Tongue (tissue), 2 donors: ENCODE data around the gene ADCK2. TPM values are rescaled to one million over a fixed set of nuclear protein-coding genes. Genes with fewer than 3 reads are reported as not detected.
"Not testable (repeated sequence)": the region's sequence is repeated elsewhere in the genome, so short reads cannot be mapped to it uniquely, and the experiment has no call there.

ENCODE experiments used
- DNase-seq: peaks from one replicate; pipeline ENCODE4 v3.0.0-alpha.2; 2015
- total RNA-seq: library from RNA; depleted of rRNA; stranded (reverse); fragments of >200 nt; gene quantifications from one replicate; pipeline ENCODE4 v1.2.3, GENCODE V29; 2014

Gene ADCK2
- total RNA-seq, 1 donor from 2014 or later = 23.1 TPM

DNA sequence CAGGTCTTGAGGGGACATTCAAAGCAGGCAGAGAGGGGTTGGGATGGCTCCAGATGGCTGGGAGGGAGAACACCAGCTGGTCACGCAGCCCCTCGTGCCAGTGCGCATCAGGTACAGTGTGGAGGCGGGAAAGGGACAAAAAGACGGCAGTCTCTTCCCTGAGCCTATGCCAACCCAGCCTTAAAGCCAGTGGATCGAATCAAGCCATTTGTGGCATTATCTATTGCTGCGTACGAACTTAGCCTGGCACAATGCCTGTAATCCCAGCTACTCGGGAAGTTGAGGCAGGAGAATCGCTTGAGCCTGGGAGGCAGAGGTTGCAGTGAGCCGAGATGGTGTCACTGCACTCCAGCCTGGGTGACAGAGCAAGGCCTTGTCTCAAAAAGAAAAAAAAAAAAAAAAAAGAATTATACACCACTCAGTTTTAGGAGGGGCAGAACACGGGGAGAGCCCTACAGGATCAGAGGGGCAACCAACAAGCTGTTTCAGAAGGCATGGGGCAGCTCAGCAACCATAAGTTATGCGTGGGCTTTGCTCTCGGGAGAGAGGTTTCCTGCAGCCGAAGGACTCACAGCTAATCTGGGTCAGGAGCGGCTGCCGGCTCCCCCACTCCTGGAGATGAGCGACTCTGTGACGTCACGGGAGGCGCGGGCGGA is 23.4 kb downstream of the ADCK2 start:
- peak; percentile 98 for DNase-seq

DNA sequence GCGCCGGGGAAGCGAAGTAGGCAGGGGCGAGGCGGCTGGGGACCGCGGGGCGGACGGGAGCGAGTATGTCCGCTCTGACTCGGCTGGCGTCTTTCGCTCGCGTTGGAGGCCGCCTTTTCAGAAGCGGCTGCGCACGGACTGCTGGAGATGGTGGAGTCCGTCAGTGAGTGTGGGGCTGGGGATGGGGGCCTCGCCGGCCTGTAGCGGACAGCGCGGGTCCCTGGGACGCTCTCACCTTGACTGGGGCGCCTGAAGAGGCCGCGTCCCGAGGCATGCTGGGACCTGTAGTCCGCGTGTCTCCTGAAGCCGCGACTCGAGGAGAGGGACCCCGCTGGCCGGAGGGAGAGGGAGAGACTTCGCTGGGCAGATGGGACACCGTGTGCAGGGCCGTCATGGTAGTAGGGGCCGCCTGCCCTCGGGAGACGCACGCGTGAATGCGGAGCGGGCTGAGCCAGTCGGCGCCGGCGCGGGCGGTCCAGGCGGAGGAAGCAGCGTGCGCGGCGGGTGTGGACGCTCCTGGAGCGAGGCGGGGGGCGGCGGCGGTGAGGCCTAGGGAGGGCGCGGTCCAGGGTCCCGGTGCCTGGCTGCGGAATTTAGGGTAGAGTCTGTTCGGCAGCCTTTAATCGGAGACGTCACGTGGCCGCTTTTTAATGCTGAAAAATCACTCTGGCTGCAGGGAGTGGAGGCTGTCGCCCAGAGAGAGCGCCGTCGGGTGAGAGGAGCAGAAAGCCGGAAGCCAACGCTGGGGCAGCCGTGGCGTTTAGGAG is 24.1 kb downstream of the ADCK2 start, which contains the start of gene NDUFB2:
TSS of gene NDUFB2 (plus strand) at position 29 of the 767 bp plus-strand sequence. CDS start at position 66, 37 bp downstream.
- peak; percentile 92 for DNase-seq

DNA sequence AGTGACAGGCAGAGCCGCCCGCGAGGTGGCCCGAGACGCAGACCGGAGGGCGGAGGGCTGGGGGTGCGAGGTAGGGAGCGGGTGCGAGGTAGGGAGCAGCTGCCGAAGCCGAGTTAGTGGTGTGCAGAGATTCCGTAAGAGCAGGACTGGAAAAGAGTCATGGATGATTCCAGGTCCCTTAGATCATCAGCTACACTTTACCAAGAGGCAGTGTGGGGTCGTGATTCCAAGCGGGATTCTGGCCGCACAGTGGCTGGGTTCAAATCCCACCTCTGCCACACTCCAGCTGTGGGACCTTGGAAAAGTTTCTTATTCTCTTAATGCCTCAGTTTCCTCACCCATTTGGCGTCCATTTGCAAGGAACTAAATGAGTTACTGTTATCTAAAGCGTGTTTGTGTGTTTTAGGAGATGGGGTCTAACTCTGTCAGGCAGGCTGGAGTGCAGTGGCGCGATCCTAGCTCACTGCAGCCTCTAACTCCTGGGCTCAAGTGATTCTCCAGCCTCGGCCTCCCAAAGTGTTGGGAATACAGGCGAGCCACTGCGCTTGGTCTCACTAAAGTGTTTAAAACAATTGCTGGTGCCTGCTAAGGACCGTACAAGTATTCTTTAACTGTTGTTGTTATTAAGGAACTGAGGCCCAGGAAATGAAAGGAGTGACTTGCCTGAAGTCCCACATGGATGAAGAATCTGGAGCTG is 24.9 kb downstream of the ADCK2 start:
- DNase-seq = no peak

DNA sequence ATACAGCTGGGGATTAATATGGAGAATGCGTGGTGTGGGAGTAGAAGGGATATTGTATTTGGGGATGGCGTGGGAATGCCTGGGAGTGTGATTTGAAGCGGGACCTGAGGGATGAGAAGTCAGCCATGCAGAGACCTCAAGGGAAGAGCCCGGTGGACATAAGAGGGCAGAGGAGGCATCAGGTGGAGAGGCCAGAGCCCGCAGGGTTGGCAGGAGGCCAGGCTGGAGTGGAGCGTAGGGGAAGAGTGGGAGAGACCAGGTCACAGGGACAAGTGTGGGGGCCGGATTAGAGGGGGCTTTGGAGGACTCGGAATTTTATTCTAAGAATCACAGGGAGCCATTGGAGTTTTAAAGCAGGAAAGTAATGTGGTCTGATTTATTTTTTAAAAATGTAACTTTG is 25.7 kb downstream of the ADCK2 start:
- no peak for DNase-seq

DNA sequence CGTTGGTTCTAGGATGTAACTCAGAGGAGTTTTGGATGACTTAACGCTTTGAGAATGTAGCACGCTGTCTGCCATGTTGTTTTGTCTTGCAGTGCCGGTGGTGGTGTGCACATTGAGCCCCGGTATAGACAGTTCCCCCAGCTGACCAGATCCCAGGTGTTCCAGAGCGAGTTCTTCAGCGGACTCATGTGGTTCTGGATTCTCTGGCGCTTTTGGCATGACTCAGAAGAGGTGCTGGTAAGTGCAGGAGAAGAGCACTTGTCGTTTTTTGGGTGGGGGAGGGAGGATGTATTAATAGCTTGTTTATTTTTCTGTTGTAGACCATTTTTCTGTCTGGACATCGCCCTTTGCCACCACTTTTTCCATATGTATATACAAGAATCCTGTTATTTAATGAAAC is 30.0 kb downstream of the ADCK2 start:
- no peak for DNase-seq

DNA sequence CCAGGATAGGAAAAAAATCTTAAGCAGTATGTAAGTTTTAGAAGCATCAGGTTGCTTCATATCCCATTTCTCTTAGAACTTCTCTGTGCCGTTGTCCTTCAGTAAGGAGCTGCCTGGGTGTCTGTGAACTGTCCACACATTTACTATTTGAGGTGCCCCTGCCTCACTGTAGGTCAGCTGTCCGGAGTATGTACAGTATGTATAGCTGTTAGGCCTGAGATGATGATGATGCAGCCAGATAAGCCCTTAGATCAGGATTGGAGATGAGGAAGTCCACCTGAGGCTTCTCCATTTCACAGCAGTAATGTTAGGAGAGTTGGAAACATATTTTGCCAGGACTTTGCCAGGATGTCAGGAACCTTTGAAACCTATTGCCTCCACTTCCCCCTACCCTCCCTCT is 31.5 kb downstream of the ADCK2 start:
- no peak for DNase-seq

DNA sequence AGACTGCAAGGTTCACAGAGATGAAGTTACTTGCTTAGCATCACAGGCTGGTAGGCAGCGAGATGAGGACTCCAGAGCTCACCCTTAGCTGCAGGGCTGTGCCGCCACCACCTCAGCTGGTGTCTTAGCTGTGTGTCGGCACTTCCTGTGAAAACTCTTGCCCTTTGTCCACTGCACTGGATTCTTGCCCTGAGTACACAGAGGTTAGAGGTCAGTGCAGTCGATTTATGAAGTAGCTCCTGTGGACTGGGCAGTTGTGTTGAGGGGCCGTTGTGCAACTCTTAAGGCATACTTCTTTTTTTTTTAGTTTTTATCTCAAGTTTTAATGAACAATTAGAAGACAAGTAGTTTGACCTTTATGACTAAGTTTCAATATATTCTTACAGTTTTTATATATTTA is 34.4 kb downstream of the ADCK2 start:
- no peak for DNase-seq

DNA sequence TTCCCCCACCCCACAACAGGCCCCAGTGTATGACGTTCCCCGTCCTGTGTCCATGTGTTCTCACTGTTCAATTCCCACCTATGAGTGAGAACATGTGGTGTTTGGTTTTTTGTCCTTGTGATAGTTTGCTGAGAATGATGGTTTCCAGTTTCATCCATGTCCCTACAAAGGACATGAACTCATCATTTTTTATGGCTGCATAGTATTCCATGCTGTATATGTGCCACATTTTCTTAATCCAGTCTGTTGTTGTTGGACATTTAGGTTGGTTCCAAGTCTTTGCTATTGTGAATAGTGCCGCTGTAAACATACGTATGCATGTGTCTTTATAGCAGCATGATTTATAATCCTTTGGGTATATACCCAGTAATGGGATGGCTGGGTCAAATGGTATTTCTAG is 36.0 kb downstream of the ADCK2 start:
- not testable (repeated sequence) for DNase-seq

DNA sequence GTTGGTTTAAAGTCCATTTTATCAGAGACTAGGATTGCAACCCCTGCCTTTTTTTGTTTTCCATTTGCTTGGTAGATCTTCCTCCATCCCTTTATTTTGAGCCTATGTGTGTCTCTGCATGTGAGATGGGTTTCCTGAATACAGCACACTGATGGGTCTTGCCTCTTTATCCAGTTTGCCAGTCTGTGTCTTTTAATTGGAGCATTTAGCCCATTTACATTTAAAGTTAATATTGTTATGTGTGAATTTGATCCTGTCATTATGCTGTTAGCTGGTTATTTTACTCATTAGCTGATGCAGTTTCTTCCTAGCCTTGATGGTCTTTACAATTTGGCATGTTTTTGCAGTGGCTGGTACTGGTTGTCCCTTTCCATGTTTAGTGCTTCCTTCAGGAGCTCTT is 39.6 kb downstream of the ADCK2 start:
- not testable (repeated sequence) for DNase-seq

DNA sequence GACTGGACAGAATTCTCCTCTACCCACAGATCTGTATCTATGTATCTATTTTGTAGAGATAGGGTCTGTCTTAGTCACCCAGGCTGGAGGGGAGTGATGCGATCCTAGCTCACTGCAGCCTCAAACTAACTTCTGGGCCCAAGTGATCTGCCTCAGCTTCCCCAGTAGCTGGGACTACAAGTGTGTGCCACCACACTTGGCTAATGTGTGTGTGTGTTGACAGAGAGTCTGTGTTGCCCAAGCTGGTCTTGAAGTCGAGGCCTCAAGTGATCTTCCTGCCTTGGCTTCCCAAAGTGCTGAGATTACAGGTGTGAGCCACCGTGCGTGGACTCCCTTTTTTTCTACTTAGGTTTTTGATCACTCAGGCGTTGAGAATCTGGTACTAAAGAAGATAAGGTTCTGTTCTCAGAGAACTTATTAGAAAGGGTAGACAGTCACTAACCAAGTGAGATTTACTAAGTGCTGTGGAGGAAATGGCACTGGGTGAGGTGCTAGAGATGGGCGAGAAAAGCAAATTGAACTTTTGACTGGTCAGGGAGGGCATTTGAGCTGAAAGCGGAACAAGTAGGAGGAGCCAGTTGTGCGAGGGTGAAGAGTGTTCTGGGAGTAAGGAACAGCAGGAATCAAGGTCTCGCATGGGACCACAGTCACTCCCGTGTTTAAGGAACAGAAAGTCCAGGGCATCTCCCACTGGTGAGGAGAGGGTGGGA is 41.7 kb downstream of the ADCK2 start:
- no peak for DNase-seq

DNA sequence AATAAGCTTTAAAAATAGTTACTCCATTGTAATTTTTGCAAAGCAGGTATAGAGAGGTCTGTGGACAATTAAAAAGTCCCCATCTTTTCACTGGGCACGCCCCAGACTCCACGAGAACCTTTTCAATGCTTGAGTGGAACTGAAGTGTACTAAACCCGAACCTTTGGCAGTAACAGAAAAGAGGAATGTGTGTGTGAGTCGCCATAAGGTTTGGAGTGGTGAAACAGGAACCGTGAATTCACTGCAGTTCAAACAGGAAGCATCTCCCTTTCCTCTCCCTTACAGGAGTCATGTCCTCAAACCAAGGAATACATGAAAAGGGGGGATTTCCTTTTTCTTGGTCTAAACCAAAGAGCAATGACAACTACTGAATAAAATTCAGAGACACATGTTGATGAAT is 47.0 kb downstream of the ADCK2 start:
- no peak for DNase-seq

DNA sequence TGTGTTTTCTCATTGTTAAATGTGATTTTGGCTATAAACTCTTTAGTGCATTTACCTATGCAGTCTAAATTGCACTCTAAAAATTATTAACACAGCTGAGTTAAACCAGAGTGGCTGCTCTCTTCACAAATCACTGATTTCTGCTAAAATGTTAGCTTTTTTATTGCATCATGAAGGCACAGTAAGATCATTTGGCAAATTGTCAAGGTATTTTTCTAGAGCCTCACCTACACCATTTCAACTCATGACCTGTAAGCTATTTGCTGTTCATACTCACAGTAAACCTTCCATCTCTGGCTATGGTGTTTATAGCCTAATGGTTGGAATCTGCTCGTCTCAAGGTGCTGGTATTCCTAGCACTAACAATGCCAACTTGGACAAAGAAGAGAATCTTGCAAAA is 49.5 kb downstream of the ADCK2 start:
- DNase-seq = no peak

DNA sequence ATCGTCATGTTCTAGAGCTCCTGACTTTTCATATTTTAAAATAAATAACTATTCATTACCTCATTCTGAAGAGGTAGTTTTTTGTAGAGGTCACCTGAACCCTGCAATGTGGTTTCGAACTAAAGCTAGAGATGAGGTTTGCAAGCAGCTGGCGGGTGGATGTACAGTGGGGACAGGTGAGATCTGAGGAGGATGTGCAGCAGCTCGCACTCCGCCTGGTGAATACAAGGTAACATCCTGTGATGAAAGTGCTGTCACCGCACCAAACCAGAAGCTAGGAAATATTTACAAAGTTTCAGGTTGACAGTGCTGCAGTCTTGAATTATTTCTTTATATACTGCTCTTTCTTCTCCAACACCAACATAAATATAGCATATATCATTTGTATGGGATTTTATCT is 50.3 kb downstream of the ADCK2 start:
- DNase-seq = no peak

DNA sequence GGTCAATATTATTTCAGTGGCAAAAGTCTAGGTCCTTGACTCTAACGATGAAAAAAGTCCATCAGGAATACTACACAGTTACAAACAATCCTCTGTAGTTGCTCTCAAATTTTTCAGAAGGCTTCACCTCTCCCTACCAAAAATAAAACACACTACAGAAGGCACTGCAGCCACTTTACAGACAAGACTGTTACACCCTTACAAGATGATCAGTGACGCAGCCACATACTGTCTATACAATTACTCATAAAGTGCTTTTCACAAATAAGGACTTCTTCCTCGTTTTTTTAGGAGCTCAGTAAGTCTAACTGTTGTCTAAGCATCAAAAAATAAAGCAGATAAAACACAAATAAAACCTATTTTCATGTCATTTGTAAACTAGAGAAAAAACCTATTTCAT is 50.8 kb downstream of the ADCK2 start:
- no peak for DNase-seq

DNA sequence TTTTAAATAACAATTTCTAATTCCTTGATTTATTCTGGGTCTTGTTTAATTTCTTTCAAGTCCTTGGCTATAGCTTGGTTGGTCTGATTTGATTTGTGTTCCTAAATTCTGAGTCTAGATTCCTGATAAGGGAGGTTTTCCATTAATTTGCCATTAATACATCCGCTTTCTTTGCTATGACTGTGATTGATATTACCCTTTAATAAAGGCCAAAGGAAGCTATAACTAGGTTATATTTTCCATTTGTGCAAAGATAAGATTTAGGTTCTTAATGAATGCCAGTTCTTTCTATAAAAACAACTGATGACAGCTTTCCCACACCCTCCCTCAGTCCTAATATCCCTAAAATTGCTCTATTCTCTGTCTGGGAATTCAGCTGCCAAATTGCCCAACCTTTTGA is 52.0 kb downstream of the ADCK2 start:
- DNase-seq = no peak

DNA sequence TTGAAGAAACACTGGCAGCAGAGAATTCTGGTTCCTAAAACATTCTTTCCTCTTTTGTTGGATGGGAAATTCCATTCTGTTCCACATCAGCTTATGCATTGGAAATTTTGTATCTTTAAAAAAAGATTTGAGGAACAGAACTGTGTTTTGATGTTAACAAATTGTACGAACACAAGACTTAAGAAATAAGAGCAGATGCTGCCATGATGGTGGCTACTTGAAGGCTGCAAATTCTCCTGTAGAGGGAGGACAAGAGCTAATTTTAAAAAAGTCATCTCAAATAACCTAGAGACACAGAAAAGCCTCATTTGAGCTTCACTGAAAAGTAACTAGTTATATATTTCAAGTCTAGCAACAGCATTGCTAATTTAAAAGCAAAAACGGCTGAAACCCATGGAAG is 53.5 kb downstream of the ADCK2 start:
- DNase-seq = peak; percentile 17

DNA sequence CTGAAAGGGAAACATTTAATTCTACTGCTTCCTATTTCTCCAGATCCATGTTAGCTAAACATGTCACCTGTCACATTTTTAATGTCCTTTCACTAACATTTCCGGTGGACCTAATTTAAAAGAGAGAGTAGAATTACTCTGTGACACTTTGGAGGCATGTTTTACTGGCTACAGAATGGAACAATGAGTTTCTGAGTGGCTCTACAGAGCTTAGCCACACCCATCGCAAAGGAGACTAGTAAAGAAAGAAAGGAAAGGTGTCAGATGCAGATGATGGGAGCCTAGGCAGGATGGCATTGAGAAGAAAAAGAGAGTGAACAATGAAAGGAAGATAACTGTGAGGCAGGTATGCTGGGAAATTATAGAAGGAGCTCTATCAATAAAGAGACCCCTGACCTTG is 59.7 kb downstream of the ADCK2 start:
- DNase-seq = no peak

DNA sequence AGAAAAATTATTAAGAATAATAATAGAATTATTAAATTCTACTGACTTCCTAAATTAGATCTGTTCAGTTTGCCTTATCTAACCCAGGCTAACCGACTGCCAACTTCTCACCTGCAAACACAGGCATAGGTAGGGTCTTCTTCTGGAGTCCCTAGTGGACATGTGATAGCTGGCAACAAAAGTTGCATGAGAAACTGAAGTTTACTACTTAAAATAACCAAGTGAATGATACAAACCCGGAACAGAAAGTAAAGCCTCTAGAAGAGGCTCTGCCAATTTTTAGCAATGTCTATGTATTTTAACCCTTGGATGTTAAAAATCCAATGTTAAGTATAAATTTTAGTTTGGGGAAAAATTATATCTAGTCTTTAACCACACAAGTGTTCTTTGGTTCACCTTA is 61.4 kb downstream of the ADCK2 start:
- DNase-seq = no peak

DNA sequence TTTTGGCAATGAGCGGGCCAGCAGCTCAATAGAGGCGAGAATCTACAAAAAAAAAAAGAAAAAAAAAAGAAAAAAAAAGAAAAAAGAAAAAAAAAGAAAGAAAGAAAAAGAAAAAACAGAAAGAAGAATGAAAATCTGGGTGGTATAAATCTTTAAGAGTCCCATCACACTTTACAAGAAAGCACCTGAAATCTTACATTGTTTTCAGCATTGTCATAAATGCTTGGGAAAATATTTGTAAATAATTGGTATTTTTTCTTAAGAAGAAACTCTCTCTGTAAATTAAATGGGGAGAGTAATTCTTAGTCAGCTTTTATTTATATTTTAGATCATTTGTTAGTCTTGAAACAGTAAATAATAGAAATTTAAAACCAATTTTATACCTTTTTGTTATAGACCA is 62.0 kb downstream of the ADCK2 start:
- no peak for DNase-seq

DNA sequence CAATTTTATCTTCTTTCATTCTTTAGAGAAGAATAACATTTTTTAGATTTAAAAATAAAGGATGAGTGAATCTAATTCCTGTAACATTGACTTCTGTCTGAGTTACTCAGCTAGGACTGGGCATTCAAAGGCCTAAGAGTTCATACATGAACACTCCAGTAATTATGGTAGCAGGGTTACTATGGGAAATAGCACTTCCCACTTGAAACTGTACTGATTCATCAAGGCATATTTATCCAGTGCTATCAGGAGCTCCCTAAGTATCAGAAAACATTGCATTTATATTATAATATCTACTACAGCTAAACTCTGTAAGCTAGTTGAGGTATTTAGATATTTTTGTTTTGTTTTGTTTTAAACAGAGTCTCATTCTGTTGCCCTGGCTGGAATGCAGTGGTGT is 65.5 kb downstream of the ADCK2 start:
- DNase-seq = no peak

DNA sequence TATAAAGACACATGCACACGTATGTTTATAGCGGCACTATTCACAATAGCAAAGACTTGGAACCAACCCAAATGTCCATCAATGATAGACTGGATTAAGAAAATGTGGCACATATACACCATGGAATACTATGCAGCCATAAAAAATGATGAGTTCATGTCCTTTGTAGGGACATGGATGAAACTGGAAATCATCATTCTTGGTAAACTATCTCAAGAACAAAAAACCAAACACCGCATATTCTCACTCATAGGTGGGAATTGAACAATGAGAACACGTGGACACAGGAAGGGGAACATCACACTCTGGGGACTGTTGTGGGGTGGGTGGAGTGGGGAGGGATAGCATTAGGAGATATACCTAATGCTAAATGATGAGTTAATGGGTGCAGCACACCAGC is 70.5 kb downstream of the ADCK2 start:
- DNase-seq = not testable (repeated sequence)

DNA sequence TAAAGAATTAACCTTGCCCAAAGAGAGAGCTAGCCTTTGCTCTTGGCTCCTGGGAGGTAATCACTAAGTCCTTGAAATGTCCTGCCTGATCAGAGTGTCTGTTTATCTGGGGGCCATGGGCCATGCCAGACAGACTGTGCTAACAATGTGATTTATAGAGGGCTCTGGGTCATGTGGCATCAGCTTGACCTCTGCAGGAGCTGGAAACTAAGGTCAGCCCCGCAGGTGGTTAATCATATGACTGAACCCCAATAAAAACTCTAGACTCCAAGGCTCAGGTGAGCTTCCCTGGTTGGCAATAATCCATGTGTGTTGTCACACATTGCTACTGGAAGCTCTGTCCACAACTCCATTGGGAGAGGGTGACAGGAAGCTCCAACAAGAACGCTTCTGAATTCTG is 71.3 kb downstream of the ADCK2 start:
- DNase-seq = no peak
